ENCODE data around the gene TSKU.

Gene TSKU

GRCh38 chr11:76830639-76831327 lies 47.6 kb downstream of the TSKU start:
- Histone ChIP-seq H3K4me2 (ENCODE audit: insufficient read depth, low read length) (no peak overlapping the region), H4K20me1 (ENCODE audit: insufficient read depth, low read length) (no peaks in the 10 kb centered on the region), H3K4me1 (ENCODE audit: insufficient read depth, low read length) (no peaks in the 10 kb centered on the region), H3K9ac (ENCODE audit: low read depth, low read length) (no peak overlapping the region), H3K9me3 (ENCODE audit: insufficient read depth, low read length, severe bottlenecking) (no peaks in the 10 kb centered on the region), H3K79me2 (ENCODE audit: insufficient read depth, low read length) (no peaks in the 10 kb centered on the region), H3K27me3 (ENCODE audit: insufficient read depth, low read length, poor library complexity) (no peaks in the 10 kb centered on the region), H2AFZ (ENCODE audit: low read depth, low read length) (no peak overlapping the region), H3K4me3 (ENCODE audit: low read depth in 1 of 2, low read length in 2 of 2) (no peak overlapping the region), H3K27ac (ENCODE audit: low read length) (no peak overlapping the region), H3K36me3 (ENCODE audit: insufficient read depth, low read length) (no peaks in the 10 kb centered on the region)
- DNase-seq, result no peak
- TF ChIP-seq EZH2 (IDR thresholded peaks at IDR 0.05; ENCODE audit: borderline replicate concordance, low read depth, low read length, severe bottlenecking) (no peak), CTCF (IDR thresholded peaks at IDR 0.05; ENCODE audit: borderline replicate concordance, extremely low read depth, low read length, poor library complexity, severe bottlenecking) (no peak)
- ATAC-seq (ENCODE audit: insufficient read depth, low read depth), result no peak

GRCh38 chr11:76831686-76832310 lies 48.6 kb downstream of the TSKU start:
- Histone ChIP-seq H3K4me2 (ENCODE audit: insufficient read depth, low read length) (no peak overlapping the region), H3K27ac (ENCODE audit: low read length) (no peak overlapping the region), H2AFZ (ENCODE audit: low read depth, low read length) (no peak overlapping the region), H3K9ac (ENCODE audit: low read depth, low read length) (no peak overlapping the region), H3K4me1 (ENCODE audit: insufficient read depth, low read length) (no peaks in the 10 kb centered on the region), H3K79me2 (ENCODE audit: insufficient read depth, low read length) (no peaks in the 10 kb centered on the region), H3K27me3 (ENCODE audit: insufficient read depth, low read length, poor library complexity) (no peaks in the 10 kb centered on the region), H3K9me3 (ENCODE audit: insufficient read depth, low read length, severe bottlenecking) (no peaks in the 10 kb centered on the region), H3K4me3 (ENCODE audit: low read depth in 1 of 2, low read length in 2 of 2) (no peak overlapping the region), H3K36me3 (ENCODE audit: insufficient read depth, low read length) (no peaks in the 10 kb centered on the region), H4K20me1 (ENCODE audit: insufficient read depth, low read length) (no peaks in the 10 kb centered on the region)
- DNase-seq, result no peak
- no peak for TF ChIP-seq CTCF (IDR thresholded peaks at IDR 0.05; ENCODE audit: borderline replicate concordance, extremely low read depth, low read length, poor library complexity, severe bottlenecking)
- TF ChIP-seq EZH2 (IDR thresholded peaks at IDR 0.05; ENCODE audit: borderline replicate concordance, low read depth, low read length, severe bottlenecking), result no peak
- ATAC-seq (ENCODE audit: insufficient read depth, low read depth), result no peak

GRCh38 chr11:76832361-76832760 lies 49.2 kb downstream of the TSKU start:
- Histone ChIP-seq H3K9me3 (ENCODE audit: insufficient read depth, low read length, severe bottlenecking) (no peaks in the 10 kb centered on the region), H3K27ac (ENCODE audit: low read length) (no peak overlapping the region), H3K4me2 (ENCODE audit: insufficient read depth, low read length) (no peak overlapping the region), H3K4me3 (ENCODE audit: low read depth in 1 of 2, low read length in 2 of 2) (no peak overlapping the region), H3K79me2 (ENCODE audit: insufficient read depth, low read length) (no peaks in the 10 kb centered on the region), H4K20me1 (ENCODE audit: insufficient read depth, low read length) (no peaks in the 10 kb centered on the region), H3K9ac (ENCODE audit: low read depth, low read length) (no peak overlapping the region), H3K27me3 (ENCODE audit: insufficient read depth, low read length, poor library complexity) (peaks cover under 1% of the 10 kb centered on the region), H2AFZ (ENCODE audit: low read depth, low read length) (no peak overlapping the region), H3K36me3 (ENCODE audit: insufficient read depth, low read length) (no peaks in the 10 kb centered on the region), H3K4me1 (ENCODE audit: insufficient read depth, low read length) (no peaks in the 10 kb centered on the region)
- TF ChIP-seq EZH2 (IDR thresholded peaks at IDR 0.05; ENCODE audit: borderline replicate concordance, low read depth, low read length, severe bottlenecking) (no peak), CTCF (IDR thresholded peaks at IDR 0.05; ENCODE audit: borderline replicate concordance, extremely low read depth, low read length, poor library complexity, severe bottlenecking) (no peak)
- DNase-seq (no peak), ATAC-seq (ENCODE audit: insufficient read depth, low read depth) (no peak)
